Measurements from ENCODE around the gene ATP4B.

ATP4B gene

DNA sequence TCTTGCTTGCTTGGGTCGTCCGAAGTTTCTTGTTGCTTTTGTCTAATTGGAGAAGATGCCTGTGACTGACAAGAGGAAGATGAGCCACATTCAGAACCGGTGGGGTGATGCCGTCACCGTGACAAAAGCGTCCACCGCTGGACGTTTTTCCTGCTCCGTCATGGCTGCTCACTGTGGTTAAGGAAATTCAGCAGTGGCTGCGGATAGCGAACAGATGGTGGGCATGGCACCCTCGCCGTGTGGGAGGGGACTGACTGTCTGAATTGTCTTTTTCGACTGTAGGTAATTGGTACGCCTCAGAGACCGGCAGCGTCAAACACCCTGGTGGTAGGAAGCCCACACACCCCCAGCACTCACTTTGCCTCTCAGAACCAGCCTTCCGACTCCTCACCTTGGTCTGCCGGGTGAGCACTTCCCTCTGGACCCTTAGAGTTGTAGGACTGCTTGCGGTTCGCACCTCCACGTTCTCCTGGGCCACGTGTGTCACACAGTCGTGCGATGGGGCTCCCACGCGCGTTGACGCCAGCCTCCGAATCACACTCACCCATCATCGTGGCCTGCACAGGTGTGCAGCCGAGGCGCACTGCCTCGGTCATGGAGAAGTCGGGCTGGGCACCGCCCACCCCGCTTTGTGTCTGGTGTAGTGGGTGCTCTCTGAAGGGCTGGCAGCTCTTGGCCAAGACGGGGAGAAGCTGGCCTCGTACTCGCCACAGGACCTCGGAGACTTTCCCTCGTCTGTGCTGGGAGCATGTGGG lies 26.5 kb downstream of the ATP4B start:
- Histone ChIP-seq H3K27me3 (ENCODE audit: insufficient read depth, poor library complexity, severe bottlenecking) (no peaks in the 10 kb centered on the region), H3K4me3 (replicated peaks; ENCODE audit: insufficient read depth, low read length) (no peak overlapping the region), H3K27ac (replicated peaks) (no peak overlapping the region)
- no peak for DNase-seq (ENCODE audit: low read depth in 1 of 2, low spot score in 1 of 2)
- no peak for TF ChIP-seq SPI1 (IDR thresholded peaks at IDR 0.05; ENCODE audit: borderline replicate concordance, low read depth)
- no peak for TF ChIP-seq GABPA (IDR thresholded peaks at IDR 0.05; ENCODE audit: low read depth)
- TF ChIP-seq REST (IDR thresholded peaks at IDR 0.05; ENCODE audit: insufficient replicate concordance, low read depth), result no peak
- TF ChIP-seq POLR2AphosphoS5 (IDR thresholded peaks at IDR 0.05; ENCODE audit: low read depth), result no peak

- no peak for DNase-seq (ENCODE audit: low read depth in 1 of 2, low spot score in 1 of 2)
- Histone ChIP-seq H3K27me3 (ENCODE audit: insufficient read depth, poor library complexity, severe bottlenecking) (no peaks in the 10 kb centered on the region), H3K4me3 (replicated peaks; ENCODE audit: insufficient read depth, low read length) (no peak overlapping the region), H3K27ac (replicated peaks) (no peak overlapping the region)
- TF ChIP-seq SPI1 (IDR thresholded peaks at IDR 0.05; ENCODE audit: borderline replicate concordance, low read depth) (no peak), POLR2AphosphoS5 (IDR thresholded peaks at IDR 0.05; ENCODE audit: low read depth) (no peak), REST (IDR thresholded peaks at IDR 0.05; ENCODE audit: insufficient replicate concordance, low read depth) (no peak), GABPA (IDR thresholded peaks at IDR 0.05; ENCODE audit: low read depth) (no peak)
- TF ChIP-seq, protein P1, sequence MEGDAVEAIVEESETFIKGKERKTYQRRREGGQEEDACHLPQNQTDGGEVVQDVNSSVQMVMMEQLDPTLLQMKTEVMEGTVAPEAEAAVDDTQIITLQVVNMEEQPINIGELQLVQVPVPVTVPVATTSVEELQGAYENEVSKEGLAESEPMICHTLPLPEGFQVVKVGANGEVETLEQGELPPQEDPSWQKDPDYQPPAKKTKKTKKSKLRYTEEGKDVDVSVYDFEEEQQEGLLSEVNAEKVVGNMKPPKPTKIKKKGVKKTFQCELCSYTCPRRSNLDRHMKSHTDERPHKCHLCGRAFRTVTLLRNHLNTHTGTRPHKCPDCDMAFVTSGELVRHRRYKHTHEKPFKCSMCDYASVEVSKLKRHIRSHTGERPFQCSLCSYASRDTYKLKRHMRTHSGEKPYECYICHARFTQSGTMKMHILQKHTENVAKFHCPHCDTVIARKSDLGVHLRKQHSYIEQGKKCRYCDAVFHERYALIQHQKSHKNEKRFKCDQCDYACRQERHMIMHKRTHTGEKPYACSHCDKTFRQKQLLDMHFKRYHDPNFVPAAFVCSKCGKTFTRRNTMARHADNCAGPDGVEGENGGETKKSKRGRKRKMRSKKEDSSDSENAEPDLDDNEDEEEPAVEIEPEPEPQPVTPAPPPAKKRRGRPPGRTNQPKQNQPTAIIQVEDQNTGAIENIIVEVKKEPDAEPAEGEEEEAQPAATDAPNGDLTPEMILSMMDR (IDR thresholded peaks at IDR 0.05; ENCODE audit: insufficient read depth, low read length), result no peak
These were observed 27.2 kb downstream of the ATP4B start for GRCh38 chr13:113630804-113631203.

DNA sequence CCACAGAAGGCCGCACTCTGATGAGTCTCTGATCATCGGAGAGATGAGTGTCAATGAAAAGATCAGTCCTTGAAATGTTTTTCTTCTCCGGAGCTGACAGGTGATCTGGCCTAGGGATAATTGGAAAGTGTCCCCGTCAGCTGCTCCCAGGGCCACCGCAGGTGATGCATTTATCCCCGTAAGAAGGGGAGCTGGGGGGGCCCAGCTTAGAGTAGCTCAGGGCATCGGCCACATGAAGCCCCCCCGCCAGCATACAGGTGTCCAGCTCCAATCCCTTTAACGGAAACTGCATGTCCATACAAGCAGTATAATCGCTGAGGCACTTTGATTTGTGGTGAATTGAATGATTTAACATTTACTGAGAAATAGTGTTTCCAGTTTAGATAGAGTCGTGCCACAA lies 27.7 kb downstream of the ATP4B start:
- Histone ChIP-seq H3K27ac (replicated peaks) (no peak overlapping the region), H3K27me3 (ENCODE audit: insufficient read depth, poor library complexity, severe bottlenecking) (no peaks in the 10 kb centered on the region)
- no peak for DNase-seq (ENCODE audit: low read depth in 1 of 2, low spot score in 1 of 2)

More for the DNA sequence above, 27.7 kb downstream of the ATP4B start:
- no peak overlapping the region for H3K4me3 ChIP-seq (replicated peaks; ENCODE audit: insufficient read depth, low read length)
- TF ChIP-seq REST (IDR thresholded peaks at IDR 0.05; ENCODE audit: insufficient replicate concordance, low read depth), result no peak
- TF ChIP-seq POLR2AphosphoS5 (IDR thresholded peaks at IDR 0.05; ENCODE audit: low read depth), result no peak
- TF ChIP-seq, protein P1 (IDR thresholded peaks at IDR 0.05; ENCODE audit: insufficient read depth, low read length), result no peak
- no peak for TF ChIP-seq SPI1 (IDR thresholded peaks at IDR 0.05; ENCODE audit: borderline replicate concordance, low read depth)
- no peak for TF ChIP-seq GABPA (IDR thresholded peaks at IDR 0.05; ENCODE audit: low read depth)

Measured in HL-60 (cell line).